Measurements from ENCODE around the gene ERVH48-1.

DNA sequence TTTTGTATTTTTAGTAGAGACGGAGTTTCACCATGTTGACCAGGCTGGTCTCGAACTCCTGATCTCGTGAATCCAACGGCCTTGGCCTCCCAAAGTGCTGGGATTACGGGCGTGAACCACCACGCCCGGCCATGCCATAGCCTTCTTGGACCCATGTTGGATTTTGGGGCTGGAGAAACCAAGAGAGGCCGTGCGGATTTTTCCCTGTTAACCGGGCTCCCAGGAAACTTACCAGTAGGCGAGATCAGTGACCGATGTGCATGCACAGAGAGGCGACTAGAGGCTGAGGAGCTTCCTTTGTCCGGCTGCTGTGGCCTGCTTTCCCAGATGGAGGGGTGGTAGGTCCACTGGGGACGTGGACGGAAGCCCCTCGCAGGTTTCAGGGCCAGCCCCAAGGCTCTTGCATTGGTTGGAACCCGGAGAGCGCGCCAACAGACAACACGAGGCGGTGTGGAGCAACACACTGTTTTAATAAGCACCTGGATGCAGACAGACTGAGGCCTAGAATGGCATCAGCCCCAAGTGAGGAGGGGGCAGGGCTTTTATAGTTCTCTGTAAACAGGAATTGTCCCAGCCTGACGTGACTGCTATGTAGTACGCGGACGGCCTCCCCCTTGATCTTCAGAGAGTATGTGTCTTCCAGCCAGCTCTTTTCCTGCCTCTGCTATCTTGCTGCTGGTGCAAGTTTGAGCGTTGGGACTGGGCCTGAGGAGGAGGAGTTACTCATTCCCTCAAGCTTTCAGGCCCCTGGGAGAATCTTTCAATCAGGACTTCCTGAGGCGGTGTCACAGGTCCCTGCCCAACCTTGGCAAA, at the start of gene ERVH48-1:
- no peak for TF ChIP-seq POLR2A (IDR thresholded peaks at IDR 0.05)
- TF ChIP-seq, protein P1, sequence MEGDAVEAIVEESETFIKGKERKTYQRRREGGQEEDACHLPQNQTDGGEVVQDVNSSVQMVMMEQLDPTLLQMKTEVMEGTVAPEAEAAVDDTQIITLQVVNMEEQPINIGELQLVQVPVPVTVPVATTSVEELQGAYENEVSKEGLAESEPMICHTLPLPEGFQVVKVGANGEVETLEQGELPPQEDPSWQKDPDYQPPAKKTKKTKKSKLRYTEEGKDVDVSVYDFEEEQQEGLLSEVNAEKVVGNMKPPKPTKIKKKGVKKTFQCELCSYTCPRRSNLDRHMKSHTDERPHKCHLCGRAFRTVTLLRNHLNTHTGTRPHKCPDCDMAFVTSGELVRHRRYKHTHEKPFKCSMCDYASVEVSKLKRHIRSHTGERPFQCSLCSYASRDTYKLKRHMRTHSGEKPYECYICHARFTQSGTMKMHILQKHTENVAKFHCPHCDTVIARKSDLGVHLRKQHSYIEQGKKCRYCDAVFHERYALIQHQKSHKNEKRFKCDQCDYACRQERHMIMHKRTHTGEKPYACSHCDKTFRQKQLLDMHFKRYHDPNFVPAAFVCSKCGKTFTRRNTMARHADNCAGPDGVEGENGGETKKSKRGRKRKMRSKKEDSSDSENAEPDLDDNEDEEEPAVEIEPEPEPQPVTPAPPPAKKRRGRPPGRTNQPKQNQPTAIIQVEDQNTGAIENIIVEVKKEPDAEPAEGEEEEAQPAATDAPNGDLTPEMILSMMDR (IDR thresholded peaks at IDR 0.05): no peak
